ENCODE measurements around the gene NDFIP2. TPM values are rescaled to one million over a fixed set of nuclear protein-coding genes. Genes with fewer than 3 reads are reported as not detected.
A peak's percentile ranks its signal among the peaks of the same experiment; 100 is the strongest.

The NDFIP2 gene
- total RNA-seq, 1 donor from 2014 or later: 35.0 TPM

DNA sequence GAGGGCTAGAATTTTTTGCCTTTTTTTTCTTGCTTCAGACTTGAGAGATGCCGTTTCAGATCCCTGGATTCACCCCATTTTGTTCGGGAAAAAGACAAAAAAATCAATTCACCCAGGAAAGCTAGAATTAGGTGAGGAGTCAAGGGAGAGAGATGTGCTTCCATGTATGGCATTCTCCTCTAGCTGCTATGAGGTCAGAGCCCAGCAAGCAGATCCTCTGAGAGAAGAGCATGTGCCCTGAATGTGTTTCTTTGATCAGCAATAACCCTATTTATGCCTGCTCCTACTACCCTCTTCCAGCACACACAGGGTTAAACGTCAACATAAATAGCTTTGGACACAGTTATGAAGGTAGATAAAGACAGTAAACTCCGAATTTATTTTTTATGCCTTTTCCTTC, 53.6 kb downstream of the NDFIP2 start:
- no peak for TF ChIP-seq CTCF (conservative IDR thresholded peaks at IDR 0.05; ENCODE audit: low read depth, low read length)
- no peak for DNase-seq (ENCODE audit: low read depth)
- no peak overlapping the region for H3K4me3 ChIP-seq (ENCODE audit: low read depth, low read length)

GRCh38 chr13:79538757-79539156, 57.8 kb downstream of the NDFIP2 start:
- TF ChIP-seq CTCF (conservative IDR thresholded peaks at IDR 0.05; ENCODE audit: low read depth, low read length): no peak
- H3K4me3 ChIP-seq (ENCODE audit: low read depth, low read length): no peak overlapping the region
- no peak for DNase-seq (ENCODE audit: low read depth)

- no peak for DNase-seq (ENCODE audit: low read depth)
- H3K4me3 ChIP-seq (ENCODE audit: low read depth, low read length): no peak overlapping the region
- TF ChIP-seq CTCF (conservative IDR thresholded peaks at IDR 0.05; ENCODE audit: low read depth, low read length): no peak
Observed at GRCh38 chr13:79540504-79540903, 59.5 kb downstream of the NDFIP2 start.

GRCh38 chr13:79541426-79542049, 60.6 kb downstream of the NDFIP2 start:
- peak; percentile 32 for DNase-seq (ENCODE audit: low read depth)
- no peak overlapping the region for H3K4me3 ChIP-seq (ENCODE audit: low read depth, low read length)
- peak; percentile 66 for TF ChIP-seq CTCF (conservative IDR thresholded peaks at IDR 0.05; ENCODE audit: low read depth, low read length)

GRCh38 chr13:79543883-79544282, 62.9 kb downstream of the NDFIP2 start:
- no peak for DNase-seq (ENCODE audit: low read depth)
- TF ChIP-seq CTCF (conservative IDR thresholded peaks at IDR 0.05; ENCODE audit: low read depth, low read length): no peak
- no peak overlapping the region for H3K4me3 ChIP-seq (ENCODE audit: low read depth, low read length)

- DNase-seq (ENCODE audit: low read depth): no peak
- no peak overlapping the region for H3K4me3 ChIP-seq (ENCODE audit: low read depth, low read length)
- TF ChIP-seq CTCF (conservative IDR thresholded peaks at IDR 0.05; ENCODE audit: low read depth, low read length): no peak
Observed at GRCh38 chr13:79547211-79548195, 66.5 kb downstream of the NDFIP2 start.

Measured in epithelial cell of proximal tubule (primary cell).